ENCODE results near the gene MAPKAP1.
"Not testable (repeated sequence)": the region's sequence is repeated elsewhere in the genome, so short reads cannot be mapped to it uniquely, and the experiment has no call there.

DNA sequence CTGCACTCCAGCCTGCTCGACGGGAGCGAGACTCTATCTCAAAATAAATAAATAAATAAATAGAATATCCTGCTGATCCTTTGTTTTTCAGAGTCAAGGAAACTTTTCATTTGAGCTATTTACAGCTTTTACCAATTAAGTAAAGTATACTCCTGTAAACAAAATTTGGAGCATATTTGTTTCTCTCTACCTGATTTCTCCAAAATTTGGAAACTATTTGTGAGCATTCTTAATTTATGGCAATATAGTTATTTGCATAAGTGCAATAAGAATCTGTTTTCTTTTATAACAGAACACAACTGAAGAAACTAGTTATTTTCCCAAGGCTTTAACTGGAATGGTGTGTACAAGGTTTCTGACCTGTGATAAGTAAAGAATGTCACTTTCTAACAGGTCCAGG lies 135.2 kb downstream of the MAPKAP1 start:
- TF ChIP-seq CTCF, POLR2A (IDR thresholded peaks at IDR 0.05): not testable (repeated sequence)
